ENCODE results near the gene LRRN4CL.

- TF ChIP-seq POLR2AphosphoS5 (IDR thresholded peaks at IDR 0.05) = no peak
- TF ChIP-seq, protein P1, sequence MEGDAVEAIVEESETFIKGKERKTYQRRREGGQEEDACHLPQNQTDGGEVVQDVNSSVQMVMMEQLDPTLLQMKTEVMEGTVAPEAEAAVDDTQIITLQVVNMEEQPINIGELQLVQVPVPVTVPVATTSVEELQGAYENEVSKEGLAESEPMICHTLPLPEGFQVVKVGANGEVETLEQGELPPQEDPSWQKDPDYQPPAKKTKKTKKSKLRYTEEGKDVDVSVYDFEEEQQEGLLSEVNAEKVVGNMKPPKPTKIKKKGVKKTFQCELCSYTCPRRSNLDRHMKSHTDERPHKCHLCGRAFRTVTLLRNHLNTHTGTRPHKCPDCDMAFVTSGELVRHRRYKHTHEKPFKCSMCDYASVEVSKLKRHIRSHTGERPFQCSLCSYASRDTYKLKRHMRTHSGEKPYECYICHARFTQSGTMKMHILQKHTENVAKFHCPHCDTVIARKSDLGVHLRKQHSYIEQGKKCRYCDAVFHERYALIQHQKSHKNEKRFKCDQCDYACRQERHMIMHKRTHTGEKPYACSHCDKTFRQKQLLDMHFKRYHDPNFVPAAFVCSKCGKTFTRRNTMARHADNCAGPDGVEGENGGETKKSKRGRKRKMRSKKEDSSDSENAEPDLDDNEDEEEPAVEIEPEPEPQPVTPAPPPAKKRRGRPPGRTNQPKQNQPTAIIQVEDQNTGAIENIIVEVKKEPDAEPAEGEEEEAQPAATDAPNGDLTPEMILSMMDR (IDR thresholded peaks at IDR 0.05) = no peak
Measured at GRCh38 chr11:62654297-62654696, 35.0 kb downstream of the LRRN4CL start.
